ENCODE measurements around the gene ABCD1. TPM values are rescaled to one million over a fixed set of nuclear protein-coding genes. Genes with fewer than 3 reads are reported as not detected.
"Not testable (repeated sequence)": the region's sequence is repeated elsewhere in the genome, so short reads cannot be mapped to it uniquely, and the experiment has no call there.

Gene ABCD1
- total and polyA plus RNA-seq, 3 experiments from 2014 or later = 3.4 to 4.1 (median 3.9) TPM

DNA sequence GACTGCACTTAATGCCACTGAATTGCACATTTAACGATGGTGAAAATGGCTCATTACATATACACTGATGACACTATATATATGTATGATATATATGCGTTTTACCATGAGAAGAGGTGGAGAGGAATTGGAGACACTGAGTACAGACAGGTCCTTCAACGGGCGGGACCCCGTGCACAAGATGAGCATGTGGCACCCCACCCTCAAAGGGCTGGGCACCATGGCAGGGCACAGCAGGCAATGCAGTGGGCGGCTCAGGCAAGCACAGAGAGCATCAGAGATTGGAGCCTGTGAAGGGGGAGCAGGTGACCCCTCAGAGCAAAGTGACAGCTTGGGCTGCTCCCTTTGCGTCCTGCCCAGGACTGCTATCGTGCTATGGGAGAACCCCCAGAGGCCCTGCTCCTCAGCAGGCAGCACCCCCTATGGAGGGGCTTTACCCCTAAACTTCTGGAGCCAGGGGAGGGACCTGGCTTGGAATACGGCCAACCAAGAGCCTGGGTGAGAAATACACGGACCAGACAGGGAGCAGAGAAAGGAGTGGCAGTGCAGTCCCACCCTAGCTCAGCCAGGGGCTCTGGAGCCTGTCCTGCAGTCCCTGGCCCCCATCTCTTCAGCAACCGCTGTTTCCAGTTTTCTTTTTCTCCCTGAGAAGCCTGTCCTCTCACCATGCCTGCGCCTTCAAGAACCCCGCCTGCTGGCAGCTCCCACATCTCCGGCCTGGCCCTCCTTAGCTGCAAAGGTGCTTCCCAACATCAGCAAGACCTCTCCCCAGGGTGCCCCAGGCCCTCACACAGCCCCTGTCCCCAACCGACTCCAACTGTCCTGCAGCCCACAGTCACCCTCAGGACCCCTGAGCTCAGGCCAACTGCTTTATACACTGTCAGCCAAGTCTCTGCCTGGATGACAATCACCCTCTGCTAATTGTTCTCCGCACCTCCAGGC is 26.5 kb upstream of the ABCD1 start:
- Histone ChIP-seq H3K27ac (ENCODE audit: low read depth, low read length) (no peak overlapping the region), H3K36me3 (ENCODE audit: insufficient read depth, low read length) (no peaks in the 10 kb centered on the region), H3K27me3 (ENCODE audit: insufficient read depth, low read length, poor library complexity, severe bottlenecking) (no peaks in the 10 kb centered on the region), H3K4me3 (ENCODE audit: low read length) (no peak overlapping the region), H3K4me1 (ENCODE audit: insufficient read depth, low read length) (no peaks in the 10 kb centered on the region), H3K9me3 (ENCODE audit: low read length) (no peaks in the 10 kb centered on the region)
- Mint-ChIP-seq H3K9me3 (no peaks in the 10 kb centered on the region), H3K27me3 (peaks cover 0 to 5% of the 10 kb centered on the region in 2 donors), H3K27ac (peak overlapping the region in 3 of 8 donors; percentile 32 to 63 (median 50)), H3K4me3 (no peak overlapping the region), H3K36me3 (peaks cover 0 to 56% (median 0%) of the 10 kb centered on the region in 3 donors), H3K4me1 (no peaks in the 10 kb centered on the region)
- ChIA-PET CTCF (interaction anchor here (1.6 kb wide), 1 partner anchor 143 kb away, joined by 4 read pairs; no protein-coding TSS in a partner anchor), POLR2A (no interaction called here)
- no peak for DNase-seq

DNA sequence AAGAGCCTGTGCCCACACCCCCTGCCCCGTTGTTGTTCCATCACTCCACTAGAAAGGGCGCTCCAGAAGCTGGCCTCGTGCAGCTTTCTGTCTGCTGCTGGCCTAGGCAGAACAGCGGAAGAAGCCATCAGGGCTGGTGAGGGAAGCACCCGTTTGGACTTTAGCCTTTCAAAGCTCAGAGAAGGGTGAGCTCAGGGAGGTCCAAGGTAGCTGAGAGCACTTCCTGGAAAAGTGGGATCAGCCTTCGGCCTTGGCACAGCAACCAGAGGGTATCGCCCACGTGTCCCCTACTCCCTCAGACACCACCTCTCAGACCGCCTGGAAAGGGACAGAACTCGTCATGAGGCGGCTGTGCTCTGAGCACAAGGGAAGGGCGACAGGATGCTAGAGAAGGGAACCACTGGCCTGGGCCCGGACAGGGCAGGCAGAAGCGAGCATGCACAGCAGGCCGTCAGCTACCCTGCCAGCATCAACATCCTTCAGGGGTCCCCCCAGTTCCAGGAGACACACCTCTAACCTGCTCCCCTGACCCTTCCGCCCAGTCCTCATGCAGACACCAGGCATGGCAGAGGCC is 25.4 kb upstream of the ABCD1 start:
- H3K27me3 ChIP-seq (ENCODE audit: insufficient read depth, low read length, poor library complexity, severe bottlenecking); H3K36me3 ChIP-seq (ENCODE audit: insufficient read depth, low read length); POLR2A ChIA-PET; H3K4me1 Mint-ChIP-seq; H3K27me3 Mint-ChIP-seq; H3K27ac Mint-ChIP-seq; H3K9me3 ChIP-seq (ENCODE audit: low read length); H3K4me3 Mint-ChIP-seq; DNase-seq; H3K9me3 Mint-ChIP-seq; H3K27ac ChIP-seq (ENCODE audit: low read depth, low read length); H3K4me1 ChIP-seq (ENCODE audit: insufficient read depth, low read length); H3K4me3 ChIP-seq (ENCODE audit: low read length): not testable (repeated sequence)
- H3K36me3 Mint-ChIP-seq = peaks cover 0 to 61% (median 0%) of the 10 kb centered on the region in 3 donors
- CTCF ChIA-PET = interaction anchor here (1.6 kb wide), 1 partner anchor 144 kb away, joined by 4 read pairs; no protein-coding TSS in a partner anchor

- H3K9me3 Mint-ChIP-seq; DNase-seq; H3K27me3 ChIP-seq (ENCODE audit: insufficient read depth, low read length, poor library complexity, severe bottlenecking); H3K9me3 ChIP-seq (ENCODE audit: low read length); H3K36me3 ChIP-seq (ENCODE audit: insufficient read depth, low read length); H3K4me1 Mint-ChIP-seq; H3K27ac ChIP-seq (ENCODE audit: low read depth, low read length); H3K4me3 ChIP-seq (ENCODE audit: low read length); H3K4me3 Mint-ChIP-seq; POLR2A ChIA-PET; H3K4me1 ChIP-seq (ENCODE audit: insufficient read depth, low read length); H3K27me3 Mint-ChIP-seq: not testable (repeated sequence)
- Mint-ChIP-seq H3K27ac (peak overlapping the region in 1 of 8 donors; percentile 21), H3K36me3 (peaks cover 0 to 66% (median 0%) of the 10 kb centered on the region in 3 donors)
- CTCF ChIA-PET = interaction anchor here (1.6 kb wide), 1 partner anchor 144 kb away, joined by 4 read pairs; no protein-coding TSS in a partner anchor
These were observed 24.8 kb upstream of the ABCD1 start for GRCh38 chrX:153699784-153700371.

GRCh38 chrX:153700376-153700945 is 24.2 kb upstream of the ABCD1 start:
- no peak overlapping the region for H3K4me3 ChIP-seq (ENCODE audit: low read length)
- ChIA-PET CTCF (no interaction called here), POLR2A (no interaction called here)
- DNase-seq = no peak
- no peaks in the 10 kb centered on the region for H3K4me1 ChIP-seq (ENCODE audit: insufficient read depth, low read length)
- no peaks in the 10 kb centered on the region for H3K27me3 ChIP-seq (ENCODE audit: insufficient read depth, low read length, poor library complexity, severe bottlenecking)
- H3K27me3 Mint-ChIP-seq = peaks cover 0 to 5% of the 10 kb centered on the region in 2 donors
- H3K27ac ChIP-seq (ENCODE audit: low read depth, low read length) = no peak overlapping the region
- no peaks in the 10 kb centered on the region for H3K9me3 Mint-ChIP-seq
- peak overlapping the region in 1 of 8 donors; percentile 21 for H3K27ac Mint-ChIP-seq
- H3K36me3 Mint-ChIP-seq = peaks cover 0 to 68% (median 0%) of the 10 kb centered on the region in 3 donors
- H3K4me1 Mint-ChIP-seq = peaks cover 0 to 2% (median 0%) of the 10 kb centered on the region in 3 donors
- no peak overlapping the region for H3K4me3 Mint-ChIP-seq
- H3K9me3 ChIP-seq (ENCODE audit: low read length) = no peaks in the 10 kb centered on the region
- no peaks in the 10 kb centered on the region for H3K36me3 ChIP-seq (ENCODE audit: insufficient read depth, low read length)

GRCh38 chrX:153700967-153701366 is 23.7 kb upstream of the ABCD1 start:
- no peak for DNase-seq
- POLR2A ChIA-PET = no interaction called here
- CTCF ChIA-PET = no interaction called here
- peaks cover 0 to 5% of the 10 kb centered on the region in 2 donors for H3K27me3 Mint-ChIP-seq
- Histone ChIP-seq H3K27ac (ENCODE audit: low read depth, low read length) (no peak overlapping the region), H3K4me1 (ENCODE audit: insufficient read depth, low read length) (no peaks in the 10 kb centered on the region), H3K4me3 (ENCODE audit: low read length) (no peak overlapping the region), H3K36me3 (ENCODE audit: insufficient read depth, low read length) (no peaks in the 10 kb centered on the region), H3K9me3 (ENCODE audit: low read length) (no peaks in the 10 kb centered on the region), H3K27me3 (ENCODE audit: insufficient read depth, low read length, poor library complexity, severe bottlenecking) (no peaks in the 10 kb centered on the region)
- H3K36me3 Mint-ChIP-seq = peaks cover 0 to 64% (median 0%) of the 10 kb centered on the region in 3 donors
- H3K4me3 Mint-ChIP-seq = no peak overlapping the region
- H3K27ac Mint-ChIP-seq = no peak overlapping the region
- peaks cover 0 to 2% (median 0%) of the 10 kb centered on the region in 3 donors for H3K4me1 Mint-ChIP-seq
- no peaks in the 10 kb centered on the region for H3K9me3 Mint-ChIP-seq

GRCh38 chrX:153701706-153702105 is 22.9 kb upstream of the ABCD1 start:
- no peak for DNase-seq
- H3K4me3 Mint-ChIP-seq = no peak overlapping the region
- H3K4me3 ChIP-seq (ENCODE audit: low read length) = no peak overlapping the region
- POLR2A ChIA-PET = no interaction called here
- H3K9me3 Mint-ChIP-seq = no peaks in the 10 kb centered on the region
- H3K27ac Mint-ChIP-seq = no peak overlapping the region
- peaks cover 0 to 8% of the 10 kb centered on the region in 2 donors for H3K27me3 Mint-ChIP-seq
- no peaks in the 10 kb centered on the region for H3K36me3 ChIP-seq (ENCODE audit: insufficient read depth, low read length)
- H3K4me1 Mint-ChIP-seq = peaks cover 0 to 3% (median 2%) of the 10 kb centered on the region in 3 donors
- no peaks in the 10 kb centered on the region for H3K27me3 ChIP-seq (ENCODE audit: insufficient read depth, low read length, poor library complexity, severe bottlenecking)
- peaks cover 0 to 67% (median 0%) of the 10 kb centered on the region in 3 donors for H3K36me3 Mint-ChIP-seq
- H3K27ac ChIP-seq (ENCODE audit: low read depth, low read length) = no peak overlapping the region
- CTCF ChIA-PET = no interaction called here
- H3K9me3 ChIP-seq (ENCODE audit: low read length) = no peaks in the 10 kb centered on the region
- no peaks in the 10 kb centered on the region for H3K4me1 ChIP-seq (ENCODE audit: insufficient read depth, low read length)

GRCh38 chrX:153702336-153703035 is 22.2 kb upstream of the ABCD1 start:
- POLR2A ChIA-PET = no interaction called here
- Mint-ChIP-seq H3K36me3 (peaks cover 0 to 63% (median 0%) of the 10 kb centered on the region in 3 donors), H3K27ac (no peak overlapping the region), H3K4me3 (no peak overlapping the region), H3K9me3 (no peaks in the 10 kb centered on the region), H3K4me1 (peaks cover 0 to 4% (median 2%) of the 10 kb centered on the region in 3 donors), H3K27me3 (peaks cover 0 to 6% of the 10 kb centered on the region in 2 donors)
- no peak overlapping the region for H3K27ac ChIP-seq (ENCODE audit: low read depth, low read length)
- H3K27me3 ChIP-seq (ENCODE audit: insufficient read depth, low read length, poor library complexity, severe bottlenecking) = no peaks in the 10 kb centered on the region
- H3K4me1 ChIP-seq (ENCODE audit: insufficient read depth, low read length) = no peaks in the 10 kb centered on the region
- CTCF ChIA-PET = no interaction called here
- DNase-seq = no peak
- H3K9me3 ChIP-seq (ENCODE audit: low read length) = no peaks in the 10 kb centered on the region
- no peak overlapping the region for H3K4me3 ChIP-seq (ENCODE audit: low read length)
- no peaks in the 10 kb centered on the region for H3K36me3 ChIP-seq (ENCODE audit: insufficient read depth, low read length)
